CD4-positive, alpha-beta memory T cell (primary cell): Measurements from ENCODE around the gene RANGRF. TPM values are rescaled to one million over a fixed set of nuclear protein-coding genes. Genes with fewer than 3 reads are reported as not detected.
A peak's percentile ranks its signal among the peaks of the same experiment; 100 is the strongest.
"Not testable (repeated sequence)": the region's sequence is repeated elsewhere in the genome, so short reads cannot be mapped to it uniquely, and the experiment has no call there.

Experiments
- CTCF ChIA-PET: fragments of 350-600 bp; sonication (Branson Sonifier 250); formaldehyde crosslinking; loops from one replicate; lab custom pipeline; 2021; ENCODE audit warnings: inconsistent platforms; ENCODE audit not compliant: partially characterized antibody; lab: Charles Lee
- POLR2A ChIA-PET: fragments of 350-600 bp; sonication (Branson Sonifier 250); formaldehyde crosslinking; loops from one replicate; lab custom pipeline; 2021; ENCODE audit not compliant: partially characterized antibody; lab: Charles Lee
- DNase-seq, 5 donors: peaks; one replicate each; pipeline versions ENCODE4 v3.0.0 to v3.0.0-alpha.2; 2020 to 2022; ENCODE audit warnings: mixed read lengths in 1 of 5
- H3K27ac ChIP-seq: one replicate; pipeline ENCODE4 v1.7.0; 2013; ENCODE audit warnings: low read depth, low read length
- H3K27me3 ChIP-seq: 2 replicates; pipeline ENCODE4 v1.7.0; 2013; ENCODE audit warnings: mild to moderate bottlenecking, low read length, moderate library complexity; ENCODE audit not compliant: insufficient read depth
- H3K36me3 ChIP-seq: 2 replicates; pipeline ENCODE4 v1.7.0; 2013; ENCODE audit warnings: mild to moderate bottlenecking, low read length, moderate library complexity; ENCODE audit not compliant: insufficient read depth
- H3K4me1 ChIP-seq: 2 replicates; pipeline ENCODE4 v1.7.0; 2013; ENCODE audit warnings: mild to moderate bottlenecking, low read length, moderate library complexity; ENCODE audit not compliant: insufficient read depth
- H3K4me3 ChIP-seq, 2 donors: one replicate each; pipeline ENCODE4 v1.7.0; 2013; ENCODE audit warnings: low read length in 2 of 2, mild to moderate bottlenecking in 1 of 2
- H3K9me3 ChIP-seq, 2 donors: one replicate each; pipeline ENCODE4 v1.7.0; 2013; ENCODE audit warnings: low read length in 2 of 2, control low read depth in 1 of 2; ENCODE audit not compliant: control insufficient read depth in 1 of 2
- H3K27ac Mint-ChIP-seq, 7 donors: one replicate each; pipeline ENCODE4 v1.8.0; 2020 to 2021; ENCODE audit warnings: mixed read lengths in 7 of 7, mild to moderate bottlenecking in 6 of 7, inconsistent platforms in 3 of 7, moderate library complexity in 3 of 7
- H3K27me3 Mint-ChIP-seq, 2 donors: one replicate each; pipeline ENCODE4 v1.8.0; 2020 to 2021; ENCODE audit warnings: mixed read lengths in 2 of 2
- H3K36me3 Mint-ChIP-seq, 2 donors: one replicate each; pipeline ENCODE4 v1.8.0; 2020 to 2021; ENCODE audit warnings: mixed read lengths in 2 of 2, inconsistent platforms in 1 of 2, mild to moderate bottlenecking in 1 of 2
- H3K4me1 Mint-ChIP-seq, 4 donors: one replicate each; pipeline ENCODE4 v1.8.0; 2020 to 2021; ENCODE audit warnings: mixed read lengths in 4 of 4, mild to moderate bottlenecking in 1 of 4
- H3K4me3 Mint-ChIP-seq, 8 donors: one replicate each; pipeline ENCODE4 v1.8.0; 2020 to 2021; ENCODE audit warnings: mixed read lengths in 8 of 8, mild to moderate bottlenecking in 7 of 8, moderate library complexity in 6 of 8, inconsistent platforms in 3 of 8
- H3K9me3 Mint-ChIP-seq, 8 donors: one replicate each; pipeline ENCODE4 v1.8.0; 2020 to 2021; ENCODE audit warnings: mixed read lengths in 8 of 8, mild to moderate bottlenecking in 5 of 8, inconsistent platforms in 3 of 8, moderate library complexity in 1 of 8
- intact Hi-C: fragments of 100-400 bp; cut with micrococcal nuclease; formaldehyde crosslinking; loops from one replicate; pipeline ENCODE4 v1.15.1; 2023
- polyA plus RNA-seq, 2 donors: library from polyadenylated mRNA; unstranded; fragments of 300-500 nt; fragmentation: Illumina TruSeq; gene quantifications; one replicate each; pipeline ENCODE4 v1.2.3, GENCODE V29; 2021
- total RNA-seq, 2 experiments: library from RNA; stranded (reverse); gene quantifications; one replicate each; pipeline ENCODE4 v1.2.3, GENCODE V29; 2021

RANGRF gene
- total and polyA plus RNA-seq, 4 experiments from 2014 or later, result 39.7 to 96.2 (median 60.1) TPM

DNA sequence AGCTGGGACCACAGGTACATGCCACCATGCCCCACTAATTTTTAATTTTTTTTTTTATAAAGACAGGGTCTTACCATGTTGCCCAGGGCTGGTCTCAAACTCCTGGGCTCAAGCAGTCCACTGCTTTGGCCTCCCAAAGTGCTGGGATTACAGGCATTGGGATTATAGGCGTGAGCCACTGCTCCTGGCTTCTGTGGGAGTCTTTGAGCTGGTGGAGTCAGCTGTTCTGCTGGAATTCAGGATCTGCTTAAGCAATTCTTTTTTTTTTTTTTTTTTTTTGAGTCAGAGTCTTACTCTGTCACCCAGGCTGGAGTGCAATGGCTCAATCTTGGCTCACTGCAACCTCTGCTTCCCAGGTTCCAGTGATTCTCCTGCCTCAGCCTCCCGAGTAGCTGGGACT is 37.1 kb upstream of the RANGRF start:
- H3K9me3 Mint-ChIP-seq, result peaks cover 0 to 11% (median 0%) of the 10 kb centered on the region in 8 donors
- CTCF ChIA-PET, result interaction anchor here (0.8 kb wide), 1 partner anchor 48 kb away, joined by 3 read pairs; no protein-coding TSS in a partner anchor
- Histone ChIP-seq H3K4me1 (peaks cover 14% of the 10 kb centered on the region), H3K36me3 (peaks cover 10% of the 10 kb centered on the region)
- H3K27me3 Mint-ChIP-seq, H3K27me3 ChIP-seq, H3K4me3 Mint-ChIP-seq, DNase-seq, intact Hi-C loops, H3K4me3 ChIP-seq, H3K27ac Mint-ChIP-seq, H3K9me3 ChIP-seq, H3K27ac ChIP-seq: not testable (repeated sequence)
- H3K4me1 Mint-ChIP-seq, result peaks cover 19 to 43% (median 22%) of the 10 kb centered on the region in 4 donors
- POLR2A ChIA-PET, result interaction anchor here (0.6 to 1.9 kb wide), 3 partner anchors 29 to 131 kb away, joined by 3 to 8 read pairs (median 4); partner anchors contain the start of gene AURKB
- H3K36me3 Mint-ChIP-seq, result peaks cover 9 to 31% of the 10 kb centered on the region in 2 donors

- H3K9me3 Mint-ChIP-seq, result peaks cover 0 to 6% (median 0%) of the 10 kb centered on the region in 8 donors
- peaks cover 0 to 2% of the 10 kb centered on the region in 2 donors for H3K27me3 Mint-ChIP-seq
- no peak overlapping the region for H3K4me3 Mint-ChIP-seq
- peaks cover 14 to 21% (median 17%) of the 10 kb centered on the region in 4 donors for H3K4me1 Mint-ChIP-seq
- H3K36me3 Mint-ChIP-seq, result peaks cover 9 to 24% of the 10 kb centered on the region in 2 donors
- Histone ChIP-seq H3K27ac (no peak overlapping the region), H3K9me3 (no peaks in the 10 kb centered on the region), H3K4me1 (peaks cover 9% of the 10 kb centered on the region), H3K27me3 (no peaks in the 10 kb centered on the region), H3K4me3 (no peak overlapping the region), H3K36me3 (peaks cover 10% of the 10 kb centered on the region)
- H3K27ac Mint-ChIP-seq, result no peak overlapping the region
- ChIA-PET POLR2A (no interaction called here), CTCF (interaction anchor here (1.3 kb wide), 1 partner anchor 41 kb away, joined by 3 read pairs; the partner anchor contains the start of gene SLC25A35)
- peak in 1 of 5 donors; percentile 4 for DNase-seq
- intact Hi-C loops, result no loop called here
Observed at GRCh38 chr17:8253801-8254200, 34.7 kb upstream of the RANGRF start.

DNA sequence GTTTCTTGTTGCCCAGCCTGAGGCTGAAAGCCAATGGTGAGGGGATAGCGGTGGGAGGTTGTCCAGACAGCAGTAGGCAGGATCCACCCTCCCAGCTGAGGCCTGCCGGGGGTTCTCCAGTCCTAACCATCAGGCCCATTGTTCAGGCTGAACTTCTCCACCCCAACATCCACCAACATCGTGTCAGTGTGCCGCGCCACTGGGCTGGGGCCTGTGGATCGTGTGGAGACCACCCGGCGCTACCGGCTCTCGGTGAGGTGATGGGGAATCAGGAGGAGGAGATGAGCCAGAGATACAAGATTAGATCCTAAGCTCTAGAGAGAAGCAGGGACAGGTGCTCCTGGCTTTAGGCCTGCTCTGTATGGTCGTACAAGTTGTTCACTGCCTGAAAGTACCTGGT is 33.6 kb upstream of the RANGRF start:
- no peak overlapping the region for H3K4me3 ChIP-seq
- peaks cover 3% of the 10 kb centered on the region for H3K4me1 ChIP-seq
- no peak overlapping the region for H3K4me3 Mint-ChIP-seq
- no peaks in the 10 kb centered on the region for H3K27me3 ChIP-seq
- ChIA-PET POLR2A (no interaction called here), CTCF (no interaction called here)
- peaks cover 10% of the 10 kb centered on the region for H3K36me3 ChIP-seq
- no peak overlapping the region for H3K27ac Mint-ChIP-seq
- H3K9me3 Mint-ChIP-seq, result peaks cover 0 to under 1% (median 0%) of the 10 kb centered on the region in 8 donors
- H3K27ac ChIP-seq, result no peak overlapping the region
- peaks cover 7 to 10% (median 8%) of the 10 kb centered on the region in 4 donors for H3K4me1 Mint-ChIP-seq
- intact Hi-C loops, result no loop called here
- no peak for DNase-seq
- no peaks in the 10 kb centered on the region for H3K9me3 ChIP-seq
- peaks cover 9 to 18% of the 10 kb centered on the region in 2 donors for H3K36me3 Mint-ChIP-seq
- H3K27me3 Mint-ChIP-seq, result no peaks in the 10 kb centered on the region

DNA sequence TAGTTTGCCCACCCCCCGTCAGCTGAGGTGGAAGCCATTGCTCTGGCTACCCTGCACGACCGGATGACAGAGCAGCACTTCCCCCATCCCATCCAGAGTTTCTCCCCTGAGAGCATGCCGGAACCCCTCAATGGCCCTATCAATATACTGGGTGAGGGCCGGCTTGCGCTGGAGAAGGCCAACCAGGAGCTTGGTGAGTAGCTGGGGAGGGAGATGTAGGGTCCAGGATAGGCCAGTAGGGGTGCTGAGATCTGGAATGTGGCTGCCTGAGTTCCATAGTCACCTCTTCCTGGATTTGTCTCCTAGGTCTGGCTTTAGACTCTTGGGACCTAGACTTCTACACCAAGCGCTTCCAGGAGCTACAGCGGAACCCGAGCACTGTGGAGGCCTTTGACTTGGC is 33.0 kb upstream of the RANGRF start:
- H3K4me3 Mint-ChIP-seq, result no peak overlapping the region
- ChIA-PET POLR2A (interaction anchor here (0.5 to 0.8 kb wide), 2 partner anchors 9 to 171 kb away, joined by 3 read pairs; no protein-coding TSS in a partner anchor), CTCF (interaction anchor here (0.7 kb wide), 1 partner anchor 136 kb away, joined by 3 read pairs; no protein-coding TSS in a partner anchor)
- H3K4me1 Mint-ChIP-seq, result peaks cover 2 to 4% (median 3%) of the 10 kb centered on the region in 4 donors
- DNase-seq, result no peak
- H3K4me3 ChIP-seq, result no peak overlapping the region
- H3K9me3 Mint-ChIP-seq, result no peaks in the 10 kb centered on the region
- H3K36me3 ChIP-seq, result peaks cover 10% of the 10 kb centered on the region
- no peaks in the 10 kb centered on the region for H3K27me3 Mint-ChIP-seq
- no peaks in the 10 kb centered on the region for H3K27me3 ChIP-seq
- no peaks in the 10 kb centered on the region for H3K4me1 ChIP-seq
- intact Hi-C loops, result no loop called here
- H3K9me3 ChIP-seq, result no peaks in the 10 kb centered on the region
- H3K27ac ChIP-seq, result no peak overlapping the region
- peaks cover 9 to 22% of the 10 kb centered on the region in 2 donors for H3K36me3 Mint-ChIP-seq
- H3K27ac Mint-ChIP-seq, result peak overlapping the region in 1 of 7 donors; percentile 29

DNA sequence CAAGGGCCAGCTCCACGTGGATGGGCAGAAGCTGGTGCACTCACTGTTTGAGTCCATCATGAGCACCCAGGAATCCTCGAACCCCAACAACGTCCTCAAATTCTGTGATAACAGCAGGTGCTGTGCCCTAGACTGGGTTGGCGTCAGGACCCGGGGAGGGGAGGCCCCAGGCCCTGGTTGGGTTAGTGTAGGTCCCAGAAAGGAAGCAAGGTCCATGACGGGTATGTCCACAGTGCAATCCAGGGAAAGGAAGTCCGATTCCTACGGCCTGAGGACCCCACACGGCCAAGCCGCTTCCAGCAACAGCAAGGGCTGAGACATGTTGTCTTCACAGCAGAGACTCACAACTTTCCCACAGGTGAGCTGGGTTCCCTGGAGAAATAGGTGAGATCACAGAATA is 32.2 kb upstream of the RANGRF start:
- Histone ChIP-seq H3K4me3 (no peak overlapping the region), H3K36me3 (peaks cover 10% of the 10 kb centered on the region), H3K27ac (no peak overlapping the region), H3K27me3 (no peaks in the 10 kb centered on the region), H3K4me1 (no peaks in the 10 kb centered on the region), H3K9me3 (no peaks in the 10 kb centered on the region)
- no peak overlapping the region for H3K4me3 Mint-ChIP-seq
- H3K4me1 Mint-ChIP-seq, result no peaks in the 10 kb centered on the region
- H3K27ac Mint-ChIP-seq, result no peak overlapping the region
- H3K36me3 Mint-ChIP-seq, result peaks cover 13 to 28% of the 10 kb centered on the region in 2 donors
- POLR2A ChIA-PET, result interaction anchor here (0.5 to 0.8 kb wide), 2 partner anchors 9 to 172 kb away, joined by 3 read pairs; no protein-coding TSS in a partner anchor
- CTCF ChIA-PET, result interaction anchor here (0.7 kb wide), 1 partner anchor 137 kb away, joined by 3 read pairs; no protein-coding TSS in a partner anchor
- no peak for DNase-seq
- H3K9me3 Mint-ChIP-seq, result no peaks in the 10 kb centered on the region
- no peaks in the 10 kb centered on the region for H3K27me3 Mint-ChIP-seq
- intact Hi-C loops, result no loop called here

DNA sequence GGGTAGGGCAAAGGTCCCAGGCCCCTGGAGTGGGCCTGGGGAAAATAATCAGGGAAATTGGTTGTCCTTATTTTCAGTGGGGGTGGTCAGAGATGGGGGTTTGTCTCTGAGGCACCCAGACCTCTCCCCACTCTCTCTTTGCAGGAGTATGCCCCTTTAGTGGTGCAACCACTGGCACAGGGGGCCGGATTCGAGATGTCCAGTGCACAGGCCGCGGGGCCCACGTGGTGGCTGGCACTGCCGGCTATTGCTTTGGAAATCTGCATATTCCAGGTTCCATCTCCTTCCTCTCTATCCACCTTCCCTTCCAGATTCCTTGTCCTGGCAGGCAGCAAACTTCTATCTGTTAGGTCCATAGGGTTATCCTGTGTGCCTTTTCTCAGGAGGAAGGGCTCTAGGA is 31.8 kb upstream of the RANGRF start:
- no peak for DNase-seq
- Histone ChIP-seq H3K4me3 (no peak overlapping the region), H3K27me3 (no peaks in the 10 kb centered on the region), H3K27ac (no peak overlapping the region), H3K36me3 (peaks cover 10% of the 10 kb centered on the region), H3K4me1 (no peaks in the 10 kb centered on the region), H3K9me3 (no peaks in the 10 kb centered on the region)
- no peaks in the 10 kb centered on the region for H3K9me3 Mint-ChIP-seq
- H3K27ac Mint-ChIP-seq, result no peak overlapping the region
- H3K4me3 Mint-ChIP-seq, result no peak overlapping the region
- no peaks in the 10 kb centered on the region for H3K27me3 Mint-ChIP-seq
- POLR2A ChIA-PET, result no interaction called here
- CTCF ChIA-PET, result no interaction called here
- intact Hi-C loops, result no loop called here
- H3K4me1 Mint-ChIP-seq, result no peaks in the 10 kb centered on the region
- H3K36me3 Mint-ChIP-seq, result peaks cover 13 to 28% of the 10 kb centered on the region in 2 donors

GRCh38 chr17:8257801-8258200 is 30.7 kb upstream of the RANGRF start:
- Mint-ChIP-seq H3K9me3 (no peaks in the 10 kb centered on the region), H3K27me3 (no peaks in the 10 kb centered on the region), H3K4me1 (no peaks in the 10 kb centered on the region), H3K36me3 (peaks cover 15 to 34% of the 10 kb centered on the region in 2 donors), H3K4me3 (no peak overlapping the region), H3K27ac (no peak overlapping the region)
- intact Hi-C loops, result no loop called here
- Histone ChIP-seq H3K36me3 (peaks cover 10% of the 10 kb centered on the region), H3K4me1 (no peaks in the 10 kb centered on the region), H3K4me3 (no peak overlapping the region), H3K27ac (no peak overlapping the region), H3K27me3 (no peaks in the 10 kb centered on the region), H3K9me3 (no peaks in the 10 kb centered on the region)
- no peak for DNase-seq
- ChIA-PET POLR2A (interaction anchor here (1.7 kb wide), 1 partner anchor 11 kb away, joined by 4 read pairs; no protein-coding TSS in a partner anchor), CTCF (interaction anchor here (0.6 kb wide), 1 partner anchor 179 kb away, joined by 3 read pairs; no protein-coding TSS in a partner anchor)
